ENCODE results near the gene KATNAL1.

DNA sequence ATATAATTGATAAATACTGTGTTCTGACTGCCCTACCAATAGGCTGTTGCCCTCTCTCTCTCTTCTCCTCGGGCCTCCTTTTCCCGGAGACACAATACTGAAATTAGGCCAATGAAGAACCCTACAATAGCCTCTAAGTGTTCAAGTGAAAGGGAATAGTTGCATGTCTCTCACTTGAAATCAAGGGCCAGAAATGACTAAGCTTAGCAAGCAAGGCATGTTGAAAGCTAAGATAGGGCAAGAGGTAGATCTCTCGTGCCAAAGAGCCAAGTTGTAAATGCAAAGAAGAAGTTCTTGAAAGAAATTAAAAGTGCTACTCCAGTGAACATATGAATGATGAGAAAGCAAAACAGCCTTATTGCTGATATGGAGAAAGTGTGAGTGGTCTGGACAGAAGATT lies 13.3 kb downstream of the KATNAL1 start:
- TF ChIP-seq, protein P1, sequence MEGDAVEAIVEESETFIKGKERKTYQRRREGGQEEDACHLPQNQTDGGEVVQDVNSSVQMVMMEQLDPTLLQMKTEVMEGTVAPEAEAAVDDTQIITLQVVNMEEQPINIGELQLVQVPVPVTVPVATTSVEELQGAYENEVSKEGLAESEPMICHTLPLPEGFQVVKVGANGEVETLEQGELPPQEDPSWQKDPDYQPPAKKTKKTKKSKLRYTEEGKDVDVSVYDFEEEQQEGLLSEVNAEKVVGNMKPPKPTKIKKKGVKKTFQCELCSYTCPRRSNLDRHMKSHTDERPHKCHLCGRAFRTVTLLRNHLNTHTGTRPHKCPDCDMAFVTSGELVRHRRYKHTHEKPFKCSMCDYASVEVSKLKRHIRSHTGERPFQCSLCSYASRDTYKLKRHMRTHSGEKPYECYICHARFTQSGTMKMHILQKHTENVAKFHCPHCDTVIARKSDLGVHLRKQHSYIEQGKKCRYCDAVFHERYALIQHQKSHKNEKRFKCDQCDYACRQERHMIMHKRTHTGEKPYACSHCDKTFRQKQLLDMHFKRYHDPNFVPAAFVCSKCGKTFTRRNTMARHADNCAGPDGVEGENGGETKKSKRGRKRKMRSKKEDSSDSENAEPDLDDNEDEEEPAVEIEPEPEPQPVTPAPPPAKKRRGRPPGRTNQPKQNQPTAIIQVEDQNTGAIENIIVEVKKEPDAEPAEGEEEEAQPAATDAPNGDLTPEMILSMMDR (IDR thresholded peaks at IDR 0.05; ENCODE audit: poor library complexity): no peak
- TF ChIP-seq EZH2phosphoT487 (IDR thresholded peaks at IDR 0.05; ENCODE audit: low read depth, severe bottlenecking, unreplicated experiment) (no peak), EZH2 (IDR thresholded peaks at IDR 0.05; ENCODE audit: borderline replicate concordance) (no peak)
